Measurements from ENCODE around the gene INPP4B. TPM values are rescaled to one million over a fixed set of nuclear protein-coding genes. Genes with fewer than 3 reads are reported as not detected.

The INPP4B gene
- total RNA-seq, 2 donors from 2014 or later, result 10.0 to 14.1 TPM

- Histone ChIP-seq H3K9ac (ENCODE audit: low read depth in 2 of 2, low read length in 2 of 2) (no peak overlapping the region), H3K27me3 (no peaks in the 10 kb centered on the region), H3K36me3 (no peaks in the 10 kb centered on the region), H3K9me3 (no peaks in the 10 kb centered on the region), H3K27ac (no peak overlapping the region), H3K4me3 (no peak overlapping the region), H3K4me1 (no peaks in the 10 kb centered on the region)
- TF ChIP-seq CTCF (IDR thresholded peaks at IDR 0.05), result no peak
- intact Hi-C loops (cut with DNase I), result no loop called here
- DNase-seq, result no peak
Observed at GRCh38 chr4:142091691-142092182, 754.4 kb downstream of the INPP4B start.

- intact Hi-C loops (cut with DNase I), result no loop called here
- no peak overlapping the region for H3K9ac ChIP-seq (ENCODE audit: low read depth in 2 of 2, low read length in 2 of 2)
- H3K27ac ChIP-seq, result no peak overlapping the region
- no peak overlapping the region for H3K4me3 ChIP-seq
- H3K27me3 ChIP-seq, result no peaks in the 10 kb centered on the region
- TF ChIP-seq CTCF (IDR thresholded peaks at IDR 0.05), result no peak
- no peak for DNase-seq
- no peaks in the 10 kb centered on the region for H3K9me3 ChIP-seq
- H3K36me3 ChIP-seq, result no peaks in the 10 kb centered on the region
- no peaks in the 10 kb centered on the region for H3K4me1 ChIP-seq
Observed at GRCh38 chr4:142091085-142091513, 755.0 kb downstream of the INPP4B start.

- intact Hi-C loops (cut with DNase I), result no loop called here
- H3K27ac ChIP-seq, result no peak overlapping the region
- no peaks in the 10 kb centered on the region for H3K4me1 ChIP-seq
- H3K27me3 ChIP-seq, result no peaks in the 10 kb centered on the region
- no peaks in the 10 kb centered on the region for H3K36me3 ChIP-seq
- no peak for TF ChIP-seq CTCF (IDR thresholded peaks at IDR 0.05)
- H3K4me3 ChIP-seq, result no peak overlapping the region
- no peak overlapping the region for H3K9ac ChIP-seq (ENCODE audit: low read depth in 2 of 2, low read length in 2 of 2)
- no peak for DNase-seq
- no peaks in the 10 kb centered on the region for H3K9me3 ChIP-seq
Observed at GRCh38 chr4:142088906-142089305, 757.2 kb downstream of the INPP4B start.

GRCh38 chr4:142085513-142086292 is 760.4 kb downstream of the INPP4B start:
- H3K9ac ChIP-seq (ENCODE audit: low read depth in 2 of 2, low read length in 2 of 2), result no peak overlapping the region
- H3K4me3 ChIP-seq, result no peak overlapping the region
- intact Hi-C loops (cut with DNase I), result no loop called here
- no peaks in the 10 kb centered on the region for H3K4me1 ChIP-seq
- no peak overlapping the region for H3K27ac ChIP-seq
- no peak for DNase-seq
- TF ChIP-seq CTCF (IDR thresholded peaks at IDR 0.05), result no peak
- no peaks in the 10 kb centered on the region for H3K27me3 ChIP-seq
- no peaks in the 10 kb centered on the region for H3K36me3 ChIP-seq
- no peaks in the 10 kb centered on the region for H3K9me3 ChIP-seq

GRCh38 chr4:142083264-142083663 is 762.8 kb downstream of the INPP4B start:
- no peaks in the 10 kb centered on the region for H3K27me3 ChIP-seq
- no peak overlapping the region for H3K9ac ChIP-seq (ENCODE audit: low read depth in 2 of 2, low read length in 2 of 2)
- no peak for TF ChIP-seq CTCF (IDR thresholded peaks at IDR 0.05)
- intact Hi-C loops (cut with DNase I), result no loop called here
- H3K36me3 ChIP-seq, result no peaks in the 10 kb centered on the region
- no peaks in the 10 kb centered on the region for H3K9me3 ChIP-seq
- DNase-seq, result no peak
- no peak overlapping the region for H3K4me3 ChIP-seq
- no peak overlapping the region for H3K27ac ChIP-seq
- no peaks in the 10 kb centered on the region for H3K4me1 ChIP-seq

Measured in colonic mucosa (tissue), 4 donors.